HG03575 (cell line): ENCODE measurements around the gene AAK1.
"Not testable (repeated sequence)": the region's sequence is repeated elsewhere in the genome, so short reads cannot be mapped to it uniquely, and the experiment has no call there.

Experiments used
- ATAC-seq: cut with Tn5 transposase; IDR thresholded peaks from one replicate; pipeline ENCODE4 v1.9.1; 2021; ENCODE audit not compliant: unreplicated experiment, insufficient number of reproducible peaks, low FRiP score; ENCODE audit errors: extremely low read depth

Gene AAK1

DNA sequence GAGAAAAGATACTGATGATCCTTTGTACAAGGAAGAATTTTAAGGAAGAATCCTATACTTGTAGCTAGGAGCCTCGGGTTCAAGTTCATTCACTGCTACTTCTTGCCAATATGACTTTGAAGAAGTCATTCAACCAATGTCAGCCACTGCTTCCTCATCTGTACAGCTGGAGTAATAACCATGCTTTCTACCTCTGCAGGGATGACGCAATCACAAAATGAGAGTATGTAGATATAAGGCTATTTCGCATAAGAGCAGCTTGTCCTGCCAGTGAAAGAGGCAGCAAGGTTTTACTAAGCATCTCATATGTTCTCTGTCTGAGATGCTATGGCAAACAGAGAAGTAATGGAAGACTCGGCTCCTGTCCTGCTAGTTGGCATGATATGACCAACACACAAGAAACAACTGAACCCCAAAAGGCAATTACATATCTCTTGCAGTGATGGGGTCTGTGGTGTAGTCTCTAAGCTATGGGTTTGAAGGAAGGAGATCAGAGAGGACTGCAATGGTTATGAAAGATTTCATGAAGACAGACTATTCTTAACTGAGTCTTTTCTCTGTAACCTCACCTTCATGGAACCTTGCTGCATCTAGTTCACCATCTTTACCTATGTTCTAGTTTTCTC, 9.2 kb downstream of the AAK1 start:
- no peak for ATAC-seq

DNA sequence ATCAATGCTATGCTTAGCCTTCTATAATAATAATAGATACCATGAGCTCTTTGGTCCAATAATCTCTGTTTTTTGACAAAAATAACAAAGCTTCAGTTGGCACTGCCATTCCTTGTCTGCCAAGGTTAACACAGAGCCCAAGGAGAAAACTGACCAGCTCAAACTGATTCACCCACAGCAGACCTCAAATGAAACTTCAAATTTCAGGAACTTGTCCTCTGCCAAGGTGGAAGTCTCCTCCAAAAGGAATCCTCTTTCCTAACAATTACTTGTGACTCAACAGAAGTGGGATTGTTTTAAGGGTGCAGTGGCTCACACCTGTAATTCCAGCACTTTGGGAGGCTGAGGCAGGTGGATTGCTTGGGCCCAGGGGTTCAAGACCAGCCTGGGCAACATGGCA, 12.1 kb downstream of the AAK1 start:
- ATAC-seq, result no peak

DNA sequence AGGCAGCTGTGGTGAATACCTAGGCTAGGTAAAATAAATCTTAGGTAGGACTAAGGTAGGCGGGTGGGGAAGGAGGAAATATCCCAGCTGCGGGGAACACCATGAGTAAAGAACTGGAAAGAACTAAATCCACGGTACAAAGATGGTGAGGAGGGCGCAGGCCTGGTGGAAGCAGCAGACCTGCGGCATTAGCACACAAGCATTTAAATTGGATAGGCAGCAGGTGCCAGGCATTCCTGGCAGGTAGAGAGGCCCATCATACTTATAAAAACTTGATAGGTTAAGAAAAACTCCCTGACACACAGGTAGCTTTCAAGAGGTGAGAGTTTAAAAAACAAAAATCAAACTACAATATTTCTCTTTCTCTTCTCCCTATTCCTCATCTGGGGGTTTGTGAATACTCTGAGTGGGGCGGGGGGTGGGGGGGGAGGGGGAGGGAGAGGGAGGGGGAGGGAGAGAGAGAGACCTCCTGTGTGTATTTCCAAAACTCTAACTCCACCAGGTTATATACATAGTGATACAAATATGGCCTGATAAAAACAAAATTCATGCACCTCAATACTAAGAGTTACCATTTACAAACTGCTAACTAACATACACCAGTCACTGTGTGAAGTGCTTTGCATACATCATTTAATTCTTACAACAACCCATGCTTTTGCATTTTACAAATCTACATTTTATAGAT, 13.5 kb downstream of the AAK1 start:
- ATAC-seq, result no peak

DNA sequence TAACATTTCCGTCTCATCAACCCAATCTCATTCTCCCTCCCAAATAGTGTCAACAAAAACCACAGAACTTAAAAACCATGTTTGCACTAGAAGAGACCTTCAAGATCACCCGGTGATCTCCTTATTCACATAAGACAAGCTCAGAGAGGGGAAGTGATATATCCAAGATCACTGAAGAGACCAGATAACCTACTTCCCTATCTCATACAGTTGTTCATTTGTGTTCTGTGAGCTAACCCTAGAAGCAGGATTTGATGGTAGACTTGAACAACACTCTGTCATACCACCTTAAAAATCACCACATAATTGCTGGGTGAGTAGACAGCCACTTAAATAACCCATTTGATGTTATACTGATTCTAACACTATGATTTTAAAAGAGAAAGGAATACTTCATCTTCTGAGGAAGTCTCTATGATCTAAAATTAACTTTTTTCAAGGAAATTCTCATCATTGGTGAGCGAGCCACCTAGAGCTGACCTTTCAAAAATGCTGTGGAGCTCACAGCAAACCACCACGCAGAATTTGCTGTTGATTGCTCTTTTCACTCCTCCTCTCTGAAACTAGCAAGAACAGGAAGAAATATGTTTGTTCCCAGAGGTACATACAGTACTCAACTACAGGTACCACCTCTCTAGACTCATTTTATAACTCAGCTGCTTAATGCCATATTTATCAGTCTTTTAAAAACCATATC, 15.1 kb downstream of the AAK1 start:
- ATAC-seq, result no peak

DNA sequence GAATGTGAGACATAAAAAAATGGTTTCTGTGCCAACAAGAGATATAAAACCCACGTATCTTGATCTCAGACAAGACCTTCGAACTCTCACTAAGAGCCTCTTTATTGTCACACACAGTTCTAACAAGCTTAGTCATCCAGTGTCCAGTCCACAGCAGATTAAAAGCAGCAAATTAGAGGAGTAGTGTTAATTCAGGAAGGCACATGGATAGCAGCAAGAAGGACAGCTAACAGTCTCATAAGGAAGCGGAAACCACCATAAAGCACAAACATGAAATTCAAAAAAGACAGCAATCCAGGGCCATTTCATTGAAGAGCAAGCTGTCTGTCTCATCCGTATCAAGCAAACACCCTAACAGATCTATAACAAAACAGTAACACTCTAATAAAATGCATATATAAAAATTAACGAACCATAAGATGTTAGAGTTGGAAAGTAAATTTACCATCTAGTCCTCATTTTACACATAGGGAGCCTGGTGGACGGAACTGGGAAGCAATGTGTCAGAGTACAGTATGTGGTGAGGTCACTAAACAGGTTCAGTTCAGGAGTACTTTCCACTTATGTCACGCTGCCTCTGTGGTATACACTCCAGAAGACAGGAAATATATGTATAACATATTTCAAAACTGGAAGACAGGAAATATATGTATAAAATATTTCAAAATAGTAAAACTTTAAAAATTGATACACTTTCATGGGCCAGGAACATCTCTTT, 18.3 kb downstream of the AAK1 start:
- ATAC-seq, result no peak

DNA sequence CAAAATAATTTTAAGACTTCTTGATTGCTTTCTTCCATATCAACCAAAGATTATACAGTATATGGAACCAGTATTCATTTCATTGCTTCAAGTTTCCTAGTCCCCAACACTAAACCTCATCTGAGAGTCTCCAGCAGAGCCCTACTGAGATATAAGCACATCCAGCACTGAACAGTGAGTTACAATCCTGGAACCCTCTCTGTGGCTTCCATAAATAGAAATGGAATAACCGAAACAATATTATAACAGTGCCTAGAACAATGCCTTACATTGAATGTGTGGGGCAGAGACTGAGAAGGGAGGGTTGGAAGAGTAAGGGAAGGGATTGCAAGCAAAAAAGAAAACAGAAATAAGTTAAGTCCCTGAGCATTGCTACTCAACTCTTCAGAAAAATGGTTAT, 18.9 kb downstream of the AAK1 start:
- no peak for ATAC-seq

DNA sequence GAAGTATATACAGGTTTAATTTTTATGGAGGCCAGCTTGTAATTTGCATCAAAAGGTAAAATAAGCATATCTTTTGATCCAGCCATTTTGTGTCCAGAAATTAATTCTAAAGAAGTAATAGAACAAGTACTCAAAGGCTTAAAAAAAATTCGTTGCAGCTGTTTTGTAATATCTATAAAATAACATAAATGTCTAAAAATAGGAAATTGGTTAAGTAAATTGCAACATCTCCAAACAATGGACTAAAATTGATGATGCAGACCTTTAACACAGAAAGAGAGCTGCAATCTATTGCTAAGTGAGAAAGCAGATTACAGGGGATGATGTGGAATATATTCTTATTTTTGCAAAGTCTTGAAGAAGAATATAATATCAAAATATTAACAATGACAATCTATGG, 19.4 kb downstream of the AAK1 start:
- no peak for ATAC-seq

DNA sequence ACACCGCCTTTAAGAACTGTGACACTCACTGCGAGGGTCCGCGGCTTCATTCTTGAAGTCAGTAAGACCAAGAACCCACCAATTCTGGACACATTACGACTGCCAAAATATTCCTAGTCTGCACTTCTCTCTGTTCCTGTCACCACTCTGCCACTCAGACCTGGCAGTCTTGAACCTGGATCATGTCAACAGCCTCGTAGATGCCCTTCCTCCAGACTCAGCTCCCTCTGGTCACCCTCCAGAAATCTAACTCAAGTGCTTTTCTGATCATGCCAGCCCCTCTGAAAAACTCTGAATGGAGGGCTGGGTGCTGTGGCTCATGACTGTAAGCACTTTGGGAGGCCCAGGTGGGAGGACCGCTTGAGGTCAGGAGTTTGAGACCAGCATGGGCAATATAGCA, 20.3 kb downstream of the AAK1 start:
- no peak for ATAC-seq

DNA sequence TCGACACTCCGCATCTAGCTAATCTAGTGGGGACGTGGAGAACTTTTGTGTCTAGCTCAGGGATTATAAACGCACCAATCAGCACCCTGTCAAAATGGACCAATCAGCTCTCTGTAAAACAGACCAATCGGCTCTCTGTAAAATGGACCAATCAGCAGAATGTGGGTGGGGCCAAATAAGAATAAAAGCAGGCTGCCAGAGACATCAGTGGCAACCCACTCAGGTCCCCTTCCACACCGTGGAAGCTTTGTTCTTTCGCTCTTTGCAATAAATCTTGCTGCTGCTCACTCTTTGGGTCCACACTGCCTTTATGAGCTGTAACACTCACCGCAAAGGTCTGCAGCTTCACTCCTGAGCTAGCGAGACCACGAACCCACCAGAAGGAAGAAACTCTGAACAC, 20.7 kb downstream of the AAK1 start:
- ATAC-seq, result not testable (repeated sequence)

DNA sequence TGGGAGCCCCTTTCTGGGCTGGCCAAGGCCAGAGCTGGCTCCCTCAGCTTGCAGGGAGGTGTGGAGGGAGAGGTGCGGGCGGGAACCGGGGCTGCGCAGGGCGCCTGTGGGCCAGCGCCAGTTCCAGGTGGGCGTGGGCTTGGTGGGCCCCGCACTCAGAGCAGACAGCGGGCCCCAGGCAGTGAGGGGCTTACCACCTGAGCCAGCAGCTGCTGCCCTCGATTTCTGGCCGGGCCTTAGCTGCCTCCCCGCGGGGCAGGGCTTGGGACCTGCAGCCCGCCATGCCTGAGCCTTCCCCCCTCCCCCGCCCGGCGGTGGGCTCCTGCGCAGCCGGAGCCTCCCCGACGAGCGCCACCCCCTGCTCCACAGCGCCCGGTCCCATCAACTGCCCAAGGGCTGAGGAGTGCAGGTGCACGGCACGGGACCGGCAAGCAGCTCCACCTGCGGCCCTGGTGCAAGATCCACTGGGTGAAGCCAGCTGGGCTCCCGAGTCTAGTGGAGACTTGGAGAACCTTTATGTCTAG, 21.5 kb downstream of the AAK1 start:
- not testable (repeated sequence) for ATAC-seq

DNA sequence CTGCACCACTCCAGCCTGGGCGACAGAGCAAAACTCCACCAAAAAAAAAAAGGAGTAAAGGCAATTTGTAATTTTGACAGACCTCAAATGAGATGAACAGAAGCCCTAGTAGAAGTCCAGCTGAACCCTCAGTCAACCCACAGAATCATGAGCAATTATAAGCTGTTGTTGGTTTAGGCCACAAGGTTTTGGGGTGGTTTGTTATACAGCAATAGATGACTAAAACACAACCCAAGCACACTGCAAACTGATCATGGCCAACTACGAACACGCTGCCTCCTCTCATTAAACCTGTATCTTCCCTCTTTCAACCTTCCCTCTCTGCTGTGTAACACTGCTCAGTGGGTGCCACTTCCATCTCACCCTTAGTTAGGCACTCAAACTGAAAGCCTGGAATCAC, 22.1 kb downstream of the AAK1 start:
- no peak for ATAC-seq

DNA sequence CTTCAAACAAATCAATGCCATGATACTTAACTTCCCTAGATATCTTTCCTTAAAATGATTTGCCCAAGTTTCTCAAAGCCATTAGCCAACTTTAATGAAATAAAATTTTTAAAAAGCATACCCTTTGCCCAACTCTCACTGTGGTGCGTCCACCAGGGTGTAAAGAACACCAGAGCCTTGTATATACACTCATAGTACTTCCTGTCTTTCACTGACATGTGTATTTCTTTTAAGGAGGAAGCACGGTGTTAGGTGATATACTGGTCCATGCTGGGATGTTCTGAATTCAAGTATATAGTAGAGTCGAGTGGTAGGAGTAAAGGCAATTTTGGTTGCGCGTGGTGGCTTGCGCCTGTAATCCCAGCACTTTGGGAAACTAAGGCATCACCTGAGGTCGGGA, 22.7 kb downstream of the AAK1 start:
- no peak for ATAC-seq

DNA sequence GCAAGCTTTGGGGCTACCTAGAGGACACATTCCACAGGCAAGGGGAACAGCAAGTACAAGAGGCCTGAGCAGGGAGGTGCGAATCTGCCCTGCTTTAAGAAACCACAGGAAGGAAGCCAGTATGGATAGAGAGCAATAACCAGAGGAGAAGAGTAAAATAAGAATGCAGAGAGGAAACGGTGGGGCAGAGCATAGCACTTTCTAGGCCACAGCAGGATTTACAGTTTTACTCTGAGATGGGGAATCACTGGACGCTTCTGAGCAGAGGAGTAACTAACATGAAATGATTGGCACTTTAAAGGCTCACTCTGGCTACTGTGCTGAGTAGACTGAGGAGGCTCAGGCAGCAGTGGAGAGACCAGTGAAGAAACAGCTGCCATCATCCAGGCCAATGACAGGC, 23.8 kb downstream of the AAK1 start:
- ATAC-seq, result no peak

DNA sequence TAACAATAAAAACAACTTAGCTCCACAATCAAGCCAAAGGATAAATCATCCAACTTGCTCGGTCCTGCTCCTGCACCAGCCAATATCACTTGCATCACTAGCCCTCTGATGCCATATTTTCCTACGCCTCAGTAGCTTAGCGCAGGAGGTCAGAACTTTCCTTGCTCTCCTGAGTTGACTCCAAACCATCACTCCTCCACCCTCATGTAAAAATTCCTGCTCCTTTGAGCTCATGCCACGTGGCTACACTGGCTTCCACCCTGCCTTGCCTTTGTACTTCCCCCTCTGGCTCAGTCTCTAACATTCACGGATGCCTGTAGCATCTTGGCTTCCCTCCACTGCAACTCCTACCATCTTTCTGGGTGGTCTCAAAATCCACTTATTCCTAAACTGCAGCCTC, 25.2 kb downstream of the AAK1 start:
- no peak for ATAC-seq

DNA sequence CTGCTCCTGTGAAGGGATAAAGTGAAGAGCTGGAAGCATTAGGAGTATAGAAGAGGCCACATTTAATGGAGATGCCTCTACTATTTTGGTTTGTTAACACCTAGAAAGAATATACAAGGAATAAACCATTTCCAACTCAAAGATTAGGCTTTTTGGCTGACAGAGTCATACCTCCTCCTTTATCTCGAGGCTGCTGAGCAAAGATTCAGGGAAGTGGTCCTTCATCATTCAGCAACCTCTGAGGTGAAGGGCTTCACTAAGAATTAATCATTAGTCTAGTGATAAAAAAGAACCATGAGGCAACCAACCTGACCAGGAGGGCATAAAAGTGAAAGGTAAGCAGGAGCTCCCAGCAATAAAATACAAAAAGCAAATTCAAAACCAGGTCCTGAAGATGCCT, 25.8 kb downstream of the AAK1 start:
- no peak for ATAC-seq

DNA sequence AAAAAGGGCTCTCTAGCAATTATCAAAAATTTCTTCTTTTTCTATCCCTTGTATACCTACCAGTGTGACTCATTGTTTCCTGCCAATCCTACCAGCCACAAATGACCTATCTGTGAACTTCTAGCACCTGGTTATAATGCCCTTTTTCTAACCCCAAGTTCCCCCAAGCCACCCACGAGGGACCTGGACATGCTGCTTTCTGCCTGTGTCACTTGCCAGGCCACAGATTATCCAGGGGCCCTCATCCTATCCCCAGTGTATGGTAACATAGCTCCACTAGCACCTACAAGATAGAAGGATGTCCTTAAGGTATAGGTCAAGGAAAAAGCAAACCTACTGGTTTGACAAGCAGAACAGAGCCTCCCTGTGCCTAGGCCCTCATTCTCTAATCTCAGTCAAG, 26.8 kb downstream of the AAK1 start:
- ATAC-seq, result no peak

DNA sequence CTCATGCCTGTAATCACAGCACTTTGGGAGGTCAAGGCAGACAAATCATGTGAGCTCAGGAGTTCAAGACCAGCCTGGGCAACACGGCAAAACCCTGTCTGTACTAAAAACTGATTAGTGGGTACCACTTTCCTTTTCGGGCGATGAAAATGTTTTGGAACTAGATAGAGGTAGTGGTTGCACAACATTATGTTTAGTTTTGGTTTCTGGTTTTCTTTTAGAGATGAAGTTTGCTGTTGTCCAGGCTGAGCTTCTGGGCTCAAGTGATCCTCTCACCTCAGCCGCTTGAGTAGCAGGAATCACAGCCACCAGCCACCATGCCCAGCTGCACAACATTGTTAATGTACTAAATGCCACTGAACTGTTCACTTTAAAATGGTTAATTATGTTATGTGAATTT, 27.6 kb downstream of the AAK1 start:
- no peak for ATAC-seq

DNA sequence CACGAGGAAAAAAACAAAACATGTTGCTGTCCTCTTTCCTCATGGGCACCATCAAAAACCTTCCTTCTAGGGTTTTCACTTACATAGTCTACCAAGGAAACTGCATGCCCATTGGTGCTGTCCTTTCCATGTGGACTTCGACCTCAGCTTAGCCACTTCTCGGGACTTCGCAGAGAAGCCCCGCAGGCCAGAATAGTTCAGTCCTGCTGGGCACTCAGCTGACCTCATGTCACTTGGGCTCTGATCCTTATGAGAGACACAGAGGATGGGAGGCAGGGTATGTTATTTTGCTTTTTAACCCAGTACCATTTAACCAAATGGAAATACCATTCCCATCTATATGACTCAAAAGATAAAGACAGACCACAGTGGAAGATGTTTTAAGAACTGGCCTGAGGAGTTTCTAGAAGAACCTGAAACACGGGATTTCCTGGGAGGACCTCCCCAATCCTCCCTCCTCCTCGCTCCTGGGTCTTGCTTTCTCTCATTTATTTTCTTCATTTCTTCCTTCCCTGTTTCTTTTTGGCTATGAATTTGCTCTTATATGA, 28.4 kb downstream of the AAK1 start:
- no peak for ATAC-seq

DNA sequence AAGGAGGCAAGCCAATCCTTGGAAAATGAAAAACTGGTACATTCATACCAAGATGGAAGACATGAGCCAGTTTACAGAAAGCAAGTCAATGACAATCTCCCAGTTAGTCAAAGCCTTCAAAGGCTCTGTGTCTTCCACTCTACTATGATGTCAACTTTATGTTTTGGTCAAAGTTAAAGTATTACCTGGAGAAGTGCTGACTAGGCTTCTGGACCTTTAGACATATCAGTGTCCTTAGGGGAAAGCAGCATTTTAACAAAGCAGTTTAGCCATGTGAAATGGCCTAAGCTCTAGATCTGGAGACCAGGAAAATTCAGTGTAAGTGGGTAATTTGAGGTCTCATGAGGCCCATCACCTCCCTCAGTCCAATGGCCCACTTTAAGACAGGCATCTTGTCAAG, 30.8 kb downstream of the AAK1 start:
- no peak for ATAC-seq
